ENCODE measurements around the gene KCND3.
"Not testable (repeated sequence)": the region's sequence is repeated elsewhere in the genome, so short reads cannot be mapped to it uniquely, and the experiment has no call there.

The KCND3 gene

GRCh38 chr1:111819566-111820263 is 169.8 kb downstream of the KCND3 start:
- DNase-seq (ENCODE audit: insufficient read length, low spot score) (no peak), FAIRE-seq (no peak)

- FAIRE-seq = no peak
- no peak for DNase-seq (ENCODE audit: insufficient read length, low spot score)
Observed at GRCh38 chr1:111818546-111818945, 170.9 kb downstream of the KCND3 start.

DNA sequence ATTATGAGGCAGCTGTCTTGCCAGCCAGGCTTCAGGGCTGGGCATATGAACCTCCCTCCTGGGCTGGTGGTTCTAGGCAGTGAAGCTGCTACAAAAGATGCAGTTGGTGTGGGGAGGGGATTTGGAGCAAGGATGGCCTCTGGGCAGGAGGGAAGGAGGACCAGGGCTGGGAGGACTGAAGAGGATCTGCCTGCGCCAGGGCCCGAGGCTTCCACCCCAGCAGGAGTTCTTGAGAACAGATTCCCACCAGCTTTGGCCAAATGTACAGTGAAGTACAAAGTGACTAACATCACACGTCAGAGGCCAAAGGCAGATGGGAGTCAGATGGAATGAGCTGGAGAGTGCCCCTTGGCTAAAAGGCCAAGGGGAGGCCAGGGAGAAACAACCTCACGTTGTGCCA is 171.4 kb downstream of the KCND3 start:
- no peak for FAIRE-seq
- DNase-seq (ENCODE audit: insufficient read length, low spot score) = no peak

DNA sequence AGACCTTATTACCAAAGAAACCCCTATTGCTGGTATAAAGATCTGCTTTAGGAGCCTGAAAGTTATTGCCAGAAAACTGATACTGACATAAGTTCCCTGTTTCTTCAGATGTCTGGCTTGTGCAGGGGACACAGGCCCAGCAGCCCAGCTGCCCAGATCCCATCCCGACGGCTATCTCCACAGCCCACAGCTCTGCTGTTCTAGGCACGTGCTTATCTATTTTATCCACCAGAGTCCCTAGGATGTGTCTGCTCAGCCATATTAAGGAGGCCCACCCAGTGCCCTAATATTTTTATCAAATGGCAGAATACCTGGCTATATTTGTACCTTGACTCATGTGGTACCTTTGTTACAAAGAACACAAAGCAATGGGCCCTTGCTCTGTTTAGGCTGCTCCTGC is 174.8 kb downstream of the KCND3 start:
- DNase-seq (ENCODE audit: insufficient read length, low spot score) (no peak), FAIRE-seq (no peak)

GRCh38 chr1:111814305-111814628 is 175.2 kb downstream of the KCND3 start:
- FAIRE-seq (no peak), DNase-seq (ENCODE audit: insufficient read length, low spot score) (no peak)

GRCh38 chr1:111813440-111814304 is 175.8 kb downstream of the KCND3 start:
- DNase-seq (ENCODE audit: insufficient read length, low spot score) = no peak
- FAIRE-seq = no peak

DNA sequence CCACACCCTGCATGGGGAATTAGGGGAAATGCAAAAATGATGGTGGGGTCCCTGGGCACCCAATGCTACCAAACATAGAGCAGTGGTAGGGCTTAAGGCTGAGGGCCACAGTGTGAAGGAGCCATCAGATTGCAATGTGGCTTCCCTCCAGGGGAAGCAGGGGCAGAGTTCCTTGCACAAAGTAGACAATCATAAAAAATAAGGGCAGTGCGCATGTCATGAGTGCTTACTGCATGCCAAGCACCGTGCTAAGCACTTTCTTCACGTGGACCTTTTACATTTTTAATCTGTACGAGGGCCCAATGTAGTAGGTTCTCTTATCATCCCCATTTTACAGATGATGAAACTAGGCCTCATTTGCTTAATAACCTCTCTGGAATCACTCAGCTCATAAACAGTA is 177.2 kb downstream of the KCND3 start:
- FAIRE-seq = no peak
- no peak for DNase-seq (ENCODE audit: insufficient read length, low spot score)

DNA sequence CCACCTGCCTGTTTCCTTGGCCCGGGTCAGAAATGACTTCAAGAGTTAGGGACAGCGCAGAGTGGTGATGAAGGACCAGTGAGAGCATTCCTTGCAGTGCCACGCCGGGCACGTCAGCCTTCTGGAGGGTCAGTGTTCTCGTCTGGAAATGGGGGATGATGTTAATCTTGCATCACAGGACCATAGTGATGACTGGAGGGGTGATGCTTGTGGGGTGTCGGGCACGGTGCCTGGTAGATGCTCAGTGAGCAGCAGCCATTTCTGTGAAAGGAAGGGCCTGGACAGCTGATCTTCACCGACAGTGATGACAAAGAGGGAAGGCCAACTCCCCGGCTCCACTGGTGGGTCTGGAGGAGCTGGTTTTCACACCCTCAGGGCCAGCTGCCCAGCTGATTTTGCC is 177.6 kb downstream of the KCND3 start:
- no peak for DNase-seq (ENCODE audit: insufficient read length, low spot score)
- FAIRE-seq = no peak

DNA sequence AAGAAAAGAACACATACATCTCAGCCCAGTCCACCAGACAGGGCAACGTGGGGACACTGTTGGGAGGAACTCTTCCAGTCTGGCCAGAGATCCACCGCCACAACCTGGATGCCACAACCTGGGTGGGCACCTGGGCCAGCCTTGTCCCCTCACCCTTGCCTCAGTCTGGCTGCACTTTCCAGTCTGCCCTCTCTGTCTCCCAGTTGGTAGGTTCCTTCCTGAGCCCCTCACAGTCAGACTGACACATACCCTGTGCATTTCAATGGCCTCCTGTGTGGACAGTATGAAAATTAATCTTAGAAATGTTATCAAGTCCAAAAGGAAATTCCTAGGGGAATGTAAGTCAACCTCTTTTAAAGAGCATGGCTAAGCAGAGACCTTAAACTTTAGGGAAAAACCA is 184.2 kb downstream of the KCND3 start:
- FAIRE-seq (no peak), DNase-seq (ENCODE audit: insufficient read length, low spot score) (no peak)

DNA sequence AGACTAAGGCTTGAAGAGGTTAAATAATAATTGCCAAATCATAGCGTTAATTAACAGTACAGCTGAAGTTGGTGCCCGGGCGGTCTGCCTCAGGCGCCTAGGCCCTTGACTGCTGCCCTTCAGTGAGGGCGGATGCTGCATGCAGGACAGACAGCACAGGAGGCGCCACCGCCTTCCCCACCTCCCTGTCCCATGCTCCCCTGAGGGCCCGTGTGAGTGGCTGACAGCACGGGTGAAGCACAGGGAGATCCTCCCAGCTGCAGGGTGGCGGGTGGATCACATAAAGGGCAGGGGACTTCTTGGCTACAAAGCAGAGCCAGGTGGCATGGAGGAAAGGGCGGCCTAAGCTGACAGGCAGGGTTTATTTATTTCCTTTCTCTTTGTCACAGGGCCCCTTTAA is 184.7 kb downstream of the KCND3 start:
- FAIRE-seq (no peak), DNase-seq (ENCODE audit: insufficient read length, low spot score) (no peak)

GRCh38 chr1:111803951-111804350 is 185.5 kb downstream of the KCND3 start:
- no peak for FAIRE-seq
- no peak for DNase-seq (ENCODE audit: insufficient read length, low spot score)

- FAIRE-seq (no peak), DNase-seq (ENCODE audit: insufficient read length, low spot score) (no peak)
Observed at GRCh38 chr1:111802984-111803383, 186.5 kb downstream of the KCND3 start.

- FAIRE-seq = no peak
Observed at GRCh38 chr1:111802110-111802509, 187.4 kb downstream of the KCND3 start.

GRCh38 chr1:111801071-111801850 is 188.2 kb downstream of the KCND3 start:
- no peak for DNase-seq (ENCODE audit: insufficient read length, low spot score)
- no peak for FAIRE-seq

More at GRCh38 chr1:111802110-111802509, 187.4 kb downstream of the KCND3 start:
- no peak for DNase-seq (ENCODE audit: insufficient read length, low spot score)

DNA sequence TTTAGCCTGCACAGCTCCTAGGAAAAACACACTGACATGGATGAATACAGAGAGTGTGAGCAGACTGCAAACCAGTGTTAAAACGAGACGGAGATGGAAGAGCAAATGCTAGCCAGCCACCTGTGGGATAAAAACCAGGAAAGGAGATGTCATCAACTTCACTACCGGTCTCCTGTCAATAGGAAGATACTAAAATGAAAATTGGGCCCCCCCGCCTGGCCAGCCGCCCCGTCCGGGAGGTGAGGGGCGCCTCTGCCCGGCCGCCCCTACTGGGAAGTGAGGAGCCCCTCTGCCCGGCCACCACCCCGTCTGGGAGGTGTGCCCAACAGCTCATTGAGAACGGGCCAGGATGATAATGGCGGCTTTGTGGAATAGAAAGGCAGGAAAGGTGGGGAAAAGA is 189.7 kb downstream of the KCND3 start:
- FAIRE-seq = not testable (repeated sequence)

DNA sequence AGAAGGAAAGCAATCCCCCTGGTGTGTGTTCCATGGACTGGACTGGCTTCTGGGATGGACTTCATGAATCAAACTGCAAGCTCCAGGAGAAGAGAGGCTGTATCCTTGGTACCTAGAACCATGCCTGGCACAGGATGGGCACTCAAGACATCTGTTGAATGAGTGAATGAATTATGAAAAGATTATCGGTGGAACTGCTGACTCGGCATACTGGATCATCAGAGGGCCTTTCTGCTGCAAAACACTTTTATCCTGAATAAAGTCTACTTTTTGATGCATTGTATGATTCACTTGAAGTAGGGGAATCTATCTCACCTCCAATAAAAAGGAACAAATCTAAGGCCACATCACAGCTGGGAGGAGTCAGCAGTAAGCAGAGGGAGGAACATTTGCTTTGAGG is 190.9 kb downstream of the KCND3 start:
- DNase-seq (ENCODE audit: insufficient read length, low spot score) (no peak), FAIRE-seq (no peak)

More for the DNA sequence above, 189.7 kb downstream of the KCND3 start:
- DNase-seq (ENCODE audit: insufficient read length, low spot score) = not testable (repeated sequence)

- DNase-seq (ENCODE audit: insufficient read length, low spot score) (no peak), FAIRE-seq (no peak)
Observed at GRCh38 chr1:111795401-111795800, 194.1 kb downstream of the KCND3 start.

GRCh38 chr1:111793923-111794322 is 195.5 kb downstream of the KCND3 start:
- FAIRE-seq (no peak), DNase-seq (ENCODE audit: insufficient read length, low spot score) (no peak)

DNA sequence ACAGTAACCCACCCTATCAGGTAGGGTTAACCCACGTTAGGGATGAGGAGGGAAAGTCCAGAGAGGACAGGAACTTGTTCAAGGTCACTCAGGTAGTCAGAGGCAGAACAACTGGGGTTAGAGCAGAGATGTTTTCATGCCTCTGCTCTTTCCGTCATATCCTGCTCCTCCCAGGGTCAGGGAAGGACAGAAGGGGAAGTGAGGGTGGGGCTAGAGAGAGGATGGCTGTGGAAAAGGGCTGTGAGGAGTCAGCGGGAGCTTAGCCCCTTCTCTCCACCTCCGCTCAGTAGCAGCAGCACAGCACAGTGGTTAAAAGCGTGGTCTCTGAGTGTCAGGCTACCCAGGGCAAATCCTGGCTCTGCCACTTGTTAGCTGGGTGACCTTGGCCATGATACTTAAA is 197.2 kb downstream of the KCND3 start:
- DNase-seq (ENCODE audit: insufficient read length, low spot score) (no peak), FAIRE-seq (no peak)

- FAIRE-seq (no peak), DNase-seq (ENCODE audit: insufficient read length, low spot score) (no peak)
Observed at GRCh38 chr1:111791776-111792175, 197.7 kb downstream of the KCND3 start.

GRCh38 chr1:111789666-111790316 is 199.7 kb downstream of the KCND3 start:
- DNase-seq (ENCODE audit: insufficient read length, low spot score) (no peak), FAIRE-seq (no peak)
